ENCODE results near the gene COX7B. TPM values are rescaled to one million over a fixed set of nuclear protein-coding genes. Genes with fewer than 3 reads are reported as not detected.
A peak's percentile ranks its signal among the peaks of the same experiment; 100 is the strongest.

The COX7B gene
- total and polyA plus RNA-seq, 2 donors (not counting 3 experiments of a cell fraction or from before 2014, with no cell fraction given), result 229 to 743 TPM

GRCh38 chrX:77900688-77901087, 1.4 kb downstream of the COX7B start:
- TF ChIP-seq JUN (IDR thresholded peaks at IDR 0.05; ENCODE audit: borderline replicate concordance, insufficient read depth, insufficient read length, low read depth) (no peak), POLR2AphosphoS5 (IDR thresholded peaks at IDR 0.05; ENCODE audit: insufficient read depth, low read depth, low read length) (no peak), POLR2A (IDR thresholded peaks at IDR 0.05; ENCODE audit: low read depth, low read length) (no peak), FOS (IDR thresholded peaks at IDR 0.05; ENCODE audit: borderline replicate concordance, insufficient read depth, low read length) (no peak), MAX (IDR thresholded peaks at IDR 0.05; ENCODE audit: insufficient read depth, insufficient read length) (no peak), CTCF (IDR thresholded peaks at IDR 0.05; ENCODE audit: extremely low read depth in 1 of 2, insufficient read depth in 1 of 2, low read depth in 1 of 2, low read length in 2 of 2) (no peak), GATA2 (IDR thresholded peaks at IDR 0.05; ENCODE audit: insufficient read depth, insufficient read length, low read depth, low read length) (no peak)
- dilution Hi-C loops (cut with MboI; ENCODE audit: extremely low pct_ligation_motif_present, low sequenced_read_pairs), result no loop called here
- H3K9me3 ChIP-seq (replicated peaks; ENCODE audit: control insufficient read depth, insufficient read depth, low read length), result no peaks in the 10 kb centered on the region
- DNase-seq (ENCODE audit: low read depth, low spot score) (no peak), FAIRE-seq (no peak)
- intact Hi-C loops (cut with micrococcal nuclease), result no loop called here
- no peaks in the 10 kb centered on the region for H4K20me1 ChIP-seq (replicated peaks; ENCODE audit: control insufficient read depth, extremely low read depth, insufficient read depth, low read length)
- peak overlapping the region; percentile 92 for H3K9ac ChIP-seq (replicated peaks; ENCODE audit: extremely low read depth, insufficient read depth, low read length)
- peaks cover 29% of the 10 kb centered on the region for H3K79me2 ChIP-seq (ENCODE audit: control insufficient read depth, insufficient read depth, low read length)
- no peaks in the 10 kb centered on the region for H3K36me3 ChIP-seq (ENCODE audit: control insufficient read depth in 2 of 2, extremely low read depth in 1 of 2, insufficient read depth in 2 of 2, low read length in 2 of 2)
- peak overlapping the region; percentile 75 for H3K27ac ChIP-seq (ENCODE audit: insufficient read depth, low read depth, low read length)
- no peaks in the 10 kb centered on the region for H3K27me3 ChIP-seq (ENCODE audit: control insufficient read depth in 2 of 2, insufficient read depth in 2 of 2, low read length in 2 of 2)
- POLR2A ChIA-PET, result interaction anchor here (0.7 kb wide), 1 partner anchor 291 kb away, joined by 3 read pairs; no protein-coding TSS in a partner anchor
- H3K9me1 ChIP-seq (replicated peaks; ENCODE audit: control insufficient read depth, extremely low read depth, insufficient read depth, low read length), result no peaks in the 10 kb centered on the region
- no TSS peak for BruUV-seq (replicated peaks)
- H3K4me1 ChIP-seq (ENCODE audit: control insufficient read depth, extremely low read depth, insufficient read depth, low read length), result peaks cover 6% of the 10 kb centered on the region
- peak overlapping the region; percentile 66 for H3K4me2 ChIP-seq (ENCODE audit: insufficient read depth, low read length)
- H3K4me3 ChIP-seq (replicated peaks in 1 of 3; ENCODE audit: insufficient read depth in 1 of 3, low read depth in 1 of 3, low read length in 3 of 3), result peak overlapping the region; percentile 48 to 88 (median 62)
- CTCF ChIA-PET, result interaction anchor here (2.7 kb wide), 1 partner anchor 8 kb away, joined by 22 read pairs; the partner anchor contains the start of gene ATP7A
- H2AFZ ChIP-seq (ENCODE audit: low read depth, low read length), result no peak overlapping the region

All from endothelial cell of umbilical vein (primary cell).